HG02884 (cell line): ENCODE measurements around the gene EEIG2.

ENCODE experiments used
- ATAC-seq: cut with Tn5 transposase; IDR thresholded peaks from one replicate; pipeline ENCODE4 v1.9.1; 2021; ENCODE audit warnings: mild to moderate bottlenecking, moderate library complexity; ENCODE audit not compliant: unreplicated experiment

Gene EEIG2

GRCh38 chr1:108575375-108575774 is 15.5 kb downstream of the EEIG2 start:
- ATAC-seq: no peak

DNA sequence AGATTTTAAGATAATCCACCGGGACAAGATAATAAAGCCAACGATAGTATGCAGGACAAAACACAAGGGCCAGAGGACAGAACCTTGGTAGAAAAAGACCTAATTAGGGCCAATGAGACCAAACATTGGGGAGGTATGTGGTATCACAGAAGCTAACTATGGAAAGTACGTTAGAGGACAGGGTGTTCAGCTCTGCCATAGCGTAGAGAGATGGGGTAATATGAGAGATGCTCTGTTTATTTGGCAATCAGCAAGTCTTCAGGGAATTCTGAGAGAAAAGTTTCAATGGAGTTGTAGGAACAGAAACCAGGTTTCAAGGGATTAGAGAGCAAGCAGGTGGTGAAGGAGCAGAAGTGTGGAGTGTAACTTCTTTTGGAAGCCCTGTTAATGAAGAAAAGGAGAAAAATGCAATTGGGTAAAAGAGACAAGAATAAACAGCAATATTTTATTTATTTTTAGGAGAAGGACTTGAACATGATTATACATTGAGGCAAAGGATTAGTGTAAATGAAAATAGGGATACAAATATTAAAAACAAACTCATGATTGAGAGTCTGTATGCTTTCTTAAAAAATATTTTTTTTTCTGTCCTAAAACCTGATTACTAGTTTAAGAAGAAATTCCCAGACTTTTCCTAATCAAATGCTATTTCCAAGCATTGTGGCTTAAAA is 24.0 kb downstream of the EEIG2 start:
- ATAC-seq: no peak

DNA sequence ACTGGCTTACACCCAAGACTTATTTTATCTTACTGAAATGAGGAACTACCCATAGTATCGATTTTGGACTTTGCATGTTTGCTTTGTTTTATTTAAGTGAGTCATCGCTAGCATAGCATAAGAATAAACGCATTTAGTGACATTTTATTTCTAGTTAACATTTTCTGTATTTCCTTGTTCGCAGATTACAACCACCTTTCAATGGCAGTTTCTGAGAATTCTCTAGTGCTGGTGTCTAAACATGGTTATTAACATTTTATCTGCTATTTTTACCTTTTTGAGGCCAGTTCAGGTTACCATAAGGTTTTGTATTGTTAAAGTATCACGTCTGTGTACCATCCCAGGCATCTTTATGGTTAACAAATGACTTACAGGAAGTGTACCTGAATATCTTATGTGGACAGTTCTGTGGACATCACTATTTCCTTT is 24.5 kb downstream of the EEIG2 start:
- ATAC-seq: peak; percentile 61

- no peak for ATAC-seq
Measured at GRCh38 chr1:108585313-108585712, 25.4 kb downstream of the EEIG2 start.

DNA sequence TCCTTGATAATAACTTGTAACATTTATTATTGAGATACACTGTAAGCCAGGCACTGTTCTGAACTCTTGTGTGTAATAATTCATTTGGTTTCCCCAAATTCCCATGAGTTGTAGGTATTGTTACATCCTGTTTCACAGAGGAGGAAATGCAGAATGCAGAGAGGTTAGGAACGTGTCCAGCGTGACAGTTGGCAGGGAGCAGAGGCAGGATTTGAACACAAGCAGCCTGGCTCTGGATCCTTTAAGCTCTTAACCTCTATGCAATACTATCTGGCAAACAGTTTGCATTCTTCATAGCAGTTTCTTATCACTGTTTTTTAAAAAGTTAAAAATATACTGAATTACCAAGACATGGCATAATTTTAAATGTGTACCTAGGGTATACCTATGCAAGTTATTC is 30.5 kb downstream of the EEIG2 start:
- no peak for ATAC-seq

- ATAC-seq: no peak
Measured at GRCh38 chr1:108590957-108591356, 31.1 kb downstream of the EEIG2 start.

- no peak for ATAC-seq
Measured at GRCh38 chr1:108591466-108591865, 31.6 kb downstream of the EEIG2 start.

- ATAC-seq: no peak
Measured at GRCh38 chr1:108592030-108592759, 32.3 kb downstream of the EEIG2 start.

DNA sequence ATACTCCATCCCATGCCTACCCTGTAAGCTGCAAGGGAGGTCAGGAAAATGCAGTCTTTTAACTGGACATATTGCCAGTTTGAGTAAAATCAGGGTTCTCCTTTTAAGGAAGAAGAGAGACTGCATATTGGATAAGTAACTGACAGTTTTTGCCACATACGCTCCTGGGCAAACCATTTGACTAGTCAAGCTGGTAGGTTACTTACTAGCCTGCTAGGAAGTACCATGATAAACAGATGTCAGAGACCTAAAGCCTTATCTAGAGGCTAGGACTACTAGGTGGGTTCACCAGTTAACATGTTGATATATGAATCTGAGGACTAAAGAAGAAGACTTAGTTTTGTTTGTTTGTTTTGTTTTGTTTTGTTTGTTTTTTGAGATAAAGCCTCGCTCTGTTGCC is 33.5 kb downstream of the EEIG2 start:
- no peak for ATAC-seq

GRCh38 chr1:108595507-108595906 is 35.6 kb downstream of the EEIG2 start:
- ATAC-seq: no peak

DNA sequence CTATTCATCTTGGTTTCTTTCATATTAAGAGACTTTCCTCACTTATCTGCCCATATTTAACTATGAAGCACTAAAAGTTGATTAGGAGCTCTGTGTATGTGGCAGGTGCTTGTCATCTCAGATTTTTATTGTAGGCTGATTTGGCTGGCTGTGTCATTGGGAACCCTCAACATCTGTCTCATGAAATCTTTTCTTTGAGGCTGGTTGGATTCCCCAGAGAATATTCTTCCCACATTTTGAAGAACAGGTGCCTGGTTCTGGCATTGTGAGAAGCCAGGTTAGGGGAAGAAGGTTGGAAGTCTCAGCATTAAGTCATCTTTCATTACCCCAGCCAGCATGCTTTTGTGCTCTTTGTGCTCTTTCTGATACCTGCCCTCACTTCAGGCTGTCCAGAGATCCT is 37.1 kb downstream of the EEIG2 start:
- ATAC-seq: no peak

GRCh38 chr1:108598340-108598739 is 38.4 kb downstream of the EEIG2 start:
- ATAC-seq: no peak

GRCh38 chr1:108600504-108600903 is 40.6 kb downstream of the EEIG2 start:
- ATAC-seq: no peak

DNA sequence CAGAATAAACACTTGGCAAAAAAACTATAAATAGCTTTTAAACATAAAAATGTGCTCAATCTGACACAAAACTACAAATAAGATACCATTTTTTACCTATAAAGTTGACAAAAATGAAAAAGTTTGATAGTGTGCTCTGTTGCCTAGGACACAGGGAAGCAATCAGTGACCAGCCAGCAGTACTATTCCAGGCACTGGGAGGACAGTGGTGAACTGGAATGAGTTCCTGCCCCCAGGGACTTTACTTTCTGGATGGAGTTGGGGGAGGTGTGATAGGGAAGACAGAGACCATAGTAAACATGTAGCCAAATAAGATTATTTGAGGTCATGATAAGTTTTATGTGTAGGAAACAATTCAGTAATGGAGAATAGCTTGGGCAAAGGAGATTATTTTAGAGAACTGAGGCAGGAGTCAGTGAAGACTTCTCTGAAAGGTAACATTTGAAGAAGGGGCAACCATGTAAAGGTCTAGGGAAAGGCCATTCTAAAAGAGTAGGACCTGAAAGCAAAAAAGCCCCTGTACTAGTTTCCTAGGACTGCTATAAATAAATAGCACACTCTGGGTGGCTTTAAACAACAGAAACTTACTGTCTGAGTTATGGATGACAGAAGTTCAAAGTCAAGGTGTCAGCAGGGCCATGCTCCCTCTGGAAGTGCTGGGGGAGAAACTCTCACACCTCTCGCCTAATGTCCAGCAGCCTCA is 42.0 kb downstream of the EEIG2 start:
- ATAC-seq: no peak

GRCh38 chr1:108605633-108606032 is 45.7 kb downstream of the EEIG2 start:
- no peak for ATAC-seq

DNA sequence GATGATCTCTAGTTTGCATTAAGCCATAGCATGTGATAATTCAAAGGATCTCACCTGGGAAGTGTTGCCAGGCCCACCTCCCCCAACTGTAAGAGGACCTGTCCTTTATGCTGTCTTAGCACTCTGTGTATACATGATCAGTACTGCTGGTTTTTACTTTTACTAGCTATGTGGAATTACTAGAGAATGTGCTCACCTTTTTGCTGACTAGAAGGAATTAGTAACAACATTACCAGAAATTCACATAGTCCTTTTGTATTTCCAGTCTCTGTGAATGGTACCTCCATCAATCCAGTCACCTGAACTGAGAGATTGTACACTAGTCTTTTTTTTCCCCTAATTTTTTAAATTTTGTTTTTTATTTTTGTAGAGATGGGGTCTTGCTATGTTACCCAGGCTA is 46.6 kb downstream of the EEIG2 start:
- ATAC-seq: no peak

DNA sequence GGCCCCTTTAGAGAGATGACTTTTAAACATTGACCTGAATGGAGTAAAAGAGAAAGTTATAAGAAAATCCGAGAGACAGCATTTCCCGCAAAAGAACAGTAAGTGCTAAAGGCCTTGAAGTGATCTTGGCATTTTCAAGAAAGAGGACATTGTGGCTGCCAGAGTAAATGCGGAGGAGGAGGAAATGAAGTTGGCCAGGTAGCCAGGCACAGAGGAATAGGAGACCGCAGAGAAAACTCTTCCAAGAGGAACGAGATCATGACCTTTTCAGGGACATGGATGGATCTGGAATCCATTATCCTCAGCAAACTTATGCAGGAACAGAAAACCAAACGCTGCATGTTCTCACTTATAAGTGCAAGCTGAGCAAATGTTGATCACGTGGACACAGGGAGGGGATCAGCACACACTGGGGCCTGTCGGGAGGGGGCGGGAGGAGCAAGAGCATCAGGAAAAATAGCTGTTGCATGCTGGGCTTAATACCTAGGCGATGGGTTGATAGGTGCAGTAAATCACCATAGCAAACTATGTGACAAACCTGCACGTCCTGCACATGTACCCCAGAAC is 49.7 kb downstream of the EEIG2 start:
- ATAC-seq: no peak
